SK-N-SH treated with all-trans-retinoic acid at 6 μM for 48 hours (cell line): ENCODE data around the gene CPOX.

Experiments used
- ATAC-seq: fragments of 200-7000 bp; cut with Tn5 transposase; 3 replicates; pipeline ENCODE4 v1.9.1; 2020; ENCODE audit warnings: mild to moderate bottlenecking, moderate library complexity
- ARNTL ChIP-seq: fragments of 450-650 bp; formaldehyde crosslinking; IDR thresholded peaks from 2 replicates; pipeline ENCODE4 v1.5.0; 2020; ENCODE audit warnings: low read depth, mild to moderate bottlenecking, moderate library complexity, borderline replicate concordance
- BACH2 ChIP-seq: fragments of 250-450 bp; sonication (Bioruptor Pico); IDR thresholded peaks from 2 replicates; pipeline ENCODE4 v1.9.0; 2021; ENCODE audit warnings: mild to moderate bottlenecking, borderline replicate concordance
- CREB5 ChIP-seq: fragments of 250-450 bp; sonication (Bioruptor Pico); IDR thresholded peaks from 2 replicates; pipeline ENCODE4 v1.5.1; 2020; ENCODE audit warnings: low read depth, mild to moderate bottlenecking, moderate library complexity
- CSDC2 ChIP-seq: fragments of 250-450 bp; sonication (Bioruptor Pico); IDR thresholded peaks from 2 replicates; pipeline ENCODE4 v1.5.0; 2020; ENCODE audit warnings: mild to moderate bottlenecking, moderate library complexity
- CSRNP3 ChIP-seq: fragments of 250-450 bp; sonication (Bioruptor Pico); IDR thresholded peaks from 2 replicates; pipeline ENCODE4 v1.5.1; 2021; ENCODE audit warnings: mild to moderate bottlenecking, moderate library complexity
- ESRRG ChIP-seq: fragments of 250-450 bp; sonication (Bioruptor Pico); IDR thresholded peaks from 2 replicates; pipeline ENCODE4 v1.6.1; 2021; ENCODE audit warnings: mild to moderate bottlenecking
- GLIS3 ChIP-seq: fragments of 250-450 bp; sonication (Bioruptor Pico); IDR thresholded peaks from 2 replicates; pipeline ENCODE4 v1.5.0; 2020; ENCODE audit warnings: mild to moderate bottlenecking, moderate library complexity
- ISL1 ChIP-seq: fragments of 250-450 bp; sonication (Bioruptor Pico); IDR thresholded peaks from 2 replicates; pipeline ENCODE4 v2.1.2; 2022; ENCODE audit warnings: mild to moderate bottlenecking, moderate library complexity
- OSR1 ChIP-seq: fragments of 250-450 bp; sonication (Bioruptor Pico); IDR thresholded peaks from 2 replicates; pipeline ENCODE4 v1.8.0; 2022; ENCODE audit warnings: moderate library complexity, mild to moderate bottlenecking, inconsistent platforms
- PATZ1 ChIP-seq: fragments of 250-450 bp; sonication (Bioruptor Pico); IDR thresholded peaks from 2 replicates; pipeline ENCODE4 v1.8.0; 2020; ENCODE audit warnings: mild to moderate bottlenecking, moderate library complexity, borderline replicate concordance
- POU6F1 ChIP-seq: fragments of 250-450 bp; sonication (Bioruptor Pico); IDR thresholded peaks from 2 replicates; pipeline ENCODE4 v1.8.0; 2021; ENCODE audit warnings: low read depth, mild to moderate bottlenecking, moderate library complexity, borderline replicate concordance
- PPARA ChIP-seq: fragments of 250-450 bp; sonication (Bioruptor Pico); IDR thresholded peaks from 2 replicates; pipeline ENCODE4 v1.5.0; 2020; ENCODE audit warnings: mild to moderate bottlenecking, borderline replicate concordance
- RARB ChIP-seq: fragments of 250-450 bp; sonication (Bioruptor Pico); IDR thresholded peaks from 2 replicates; pipeline ENCODE4 v1.8.0; 2021; ENCODE audit warnings: mild to moderate bottlenecking, moderate library complexity
- SNAI2 ChIP-seq: fragments of 250-450 bp; sonication (Bioruptor Pico); IDR thresholded peaks from 2 replicates; pipeline ENCODE4 v1.5.0; 2020; ENCODE audit warnings: mild to moderate bottlenecking, moderate library complexity
- TOX ChIP-seq: fragments of 250-450 bp; sonication (Bioruptor Pico); IDR thresholded peaks from 2 replicates; pipeline ENCODE4 v1.8.0; 2021; ENCODE audit warnings: mild to moderate bottlenecking, moderate library complexity, borderline replicate concordance
- ZC3H10 ChIP-seq: fragments of 250-450 bp; sonication (Bioruptor Pico); IDR thresholded peaks from 2 replicates; pipeline ENCODE4 v1.5.1; 2021; ENCODE audit warnings: mild to moderate bottlenecking, moderate library complexity
- ZFP3 ChIP-seq: fragments of 250-450 bp; sonication (Bioruptor Pico); IDR thresholded peaks from 2 replicates; pipeline ENCODE4 v1.5.0; 2020; ENCODE audit warnings: mild to moderate bottlenecking, moderate library complexity
- ZFP30 ChIP-seq: fragments of 450-650 bp; formaldehyde crosslinking; IDR thresholded peaks from 2 replicates; pipeline ENCODE4 v1.5.0; 2022; ENCODE audit warnings: mild to moderate bottlenecking, moderate library complexity
- ZNF565 ChIP-seq: fragments of 450-650 bp; formaldehyde crosslinking; conservative IDR thresholded peaks from 2 replicates; pipeline ENCODE4 v1.5.0; 2020; ENCODE audit warnings: low read depth, mild to moderate bottlenecking, moderate library complexity
- ZNF70 ChIP-seq: fragments of 450-650 bp; formaldehyde crosslinking; IDR thresholded peaks from 2 replicates; pipeline ENCODE4 v1.5.0; 2020; ENCODE audit warnings: mild to moderate bottlenecking, moderate library complexity
- ZNF8 ChIP-seq: fragments of 450-650 bp; formaldehyde crosslinking; IDR thresholded peaks from 2 replicates; pipeline ENCODE4 v1.5.0; 2020; ENCODE audit warnings: mild to moderate bottlenecking, moderate library complexity

CPOX gene

GRCh38 chr3:98548544-98548943 is 44.9 kb downstream of the CPOX start:
- no peak for ATAC-seq
- no peak for TF ChIP-seq BACH2 (CRISPR knock-in tag)
- TF ChIP-seq ZNF565 (CRISPR knock-in tag) = no peak
- no peak for TF ChIP-seq TOX (CRISPR knock-in tag)
- TF ChIP-seq CSRNP3 = no peak
- TF ChIP-seq SNAI2 (CRISPR knock-in tag) = no peak
- no peak for TF ChIP-seq ZNF70 (CRISPR knock-in tag)
- no peak for TF ChIP-seq PPARA
- TF ChIP-seq ARNTL = no peak
- no peak for TF ChIP-seq GLIS3
- TF ChIP-seq PATZ1 (CRISPR knock-in tag) = no peak
- no peak for TF ChIP-seq ZC3H10 (CRISPR knock-in tag)
- TF ChIP-seq RARB (CRISPR knock-in tag) = no peak
- no peak for TF ChIP-seq ZFP30 (CRISPR knock-in tag)
- no peak for TF ChIP-seq ESRRG (CRISPR knock-in tag)
- no peak for TF ChIP-seq ISL1 (CRISPR knock-in tag)
- no peak for TF ChIP-seq CREB5 (CRISPR knock-in tag)
- no peak for TF ChIP-seq ZNF8

- no peak for ATAC-seq
- TF ChIP-seq SNAI2 (CRISPR knock-in tag) = no peak
- no peak for TF ChIP-seq ZNF565 (CRISPR knock-in tag)
- no peak for TF ChIP-seq PATZ1 (CRISPR knock-in tag)
- no peak for TF ChIP-seq ZNF8
- TF ChIP-seq ZC3H10 (CRISPR knock-in tag) = no peak
- no peak for TF ChIP-seq PPARA
- no peak for TF ChIP-seq ZNF70 (CRISPR knock-in tag)
- no peak for TF ChIP-seq BACH2 (CRISPR knock-in tag)
- TF ChIP-seq OSR1 (CRISPR knock-in tag) = no peak
- TF ChIP-seq CSDC2 = no peak
- no peak for TF ChIP-seq CREB5 (CRISPR knock-in tag)
- TF ChIP-seq ESRRG (CRISPR knock-in tag) = no peak
- TF ChIP-seq RARB (CRISPR knock-in tag) = no peak
- no peak for TF ChIP-seq ZFP3 (CRISPR knock-in tag)
These were observed 47.5 kb downstream of the CPOX start for GRCh38 chr3:98545940-98546339.

GRCh38 chr3:98542623-98543022 is 50.8 kb downstream of the CPOX start:
- no peak for ATAC-seq

More at GRCh38 chr3:98542623-98543022, 50.8 kb downstream of the CPOX start:
- TF ChIP-seq ESRRG (CRISPR knock-in tag) (no peak), TOX (CRISPR knock-in tag) (no peak), PATZ1 (CRISPR knock-in tag) (no peak), SNAI2 (CRISPR knock-in tag) (no peak), CREB5 (CRISPR knock-in tag) (no peak), ZNF8 (no peak), BACH2 (CRISPR knock-in tag) (no peak), ZFP30 (CRISPR knock-in tag) (no peak), CSRNP3 (no peak), CSDC2 (no peak), ZFP3 (CRISPR knock-in tag) (no peak), OSR1 (CRISPR knock-in tag) (no peak), POU6F1 (CRISPR knock-in tag) (no peak)
- TF ChIP-seq, all 23 proteins: peak for 0
